Activated CD8-positive, alpha-beta memory T cell treated with anti-CD3 and anti-CD28 coated beads for 36 hours (primary cell): ENCODE data around the gene RNF214. TPM values are rescaled to one million over a fixed set of nuclear protein-coding genes. Genes with fewer than 3 reads are reported as not detected.
"Not testable (repeated sequence)": the region's sequence is repeated elsewhere in the genome, so short reads cannot be mapped to it uniquely, and the experiment has no call there.

Experiments
- CTCF ChIA-PET: fragments of 350-600 bp; sonication (Branson Sonifier 250); formaldehyde crosslinking; loops from one replicate; lab custom pipeline; 2021; ENCODE audit warnings: antibody characterized with exemption; lab: Charles Lee
- POLR2A ChIA-PET: fragments of 350-600 bp; sonication (Branson Sonifier 250); formaldehyde crosslinking; loops from one replicate; lab custom pipeline; 2021; ENCODE audit warnings: antibody characterized with exemption; lab: Charles Lee
- total RNA-seq, 2 experiments: library from RNA; stranded (reverse); gene quantifications; one replicate each; pipeline ENCODE4 v1.2.3, GENCODE V29; 2021

The RNF214 gene
- 10 to 100 TPM; 19.7 to 22.9 TPM for total RNA-seq

GRCh38 chr11:117232092-117232878 lies at the start of gene RNF214:
RNF214 (plus strand) TSS chr11:117232671; CDS start chr11:117234273, 1,602 bp downstream.
- ChIA-PET CTCF (interaction anchor here (1.1 to 2.1 kb wide), 4 partner anchors 51 to 384 kb away, joined by 3 to 8 read pairs (median 4); partner anchors contain the start of genes CEP164 and PAFAH1B2), POLR2A (interaction anchor here (2.5 to 2.8 kb wide), 2 partner anchors 88 to 96 kb away, joined by 10 to 16 read pairs; partner anchors contain the start of genes CEP164 and PAFAH1B2)

- CTCF ChIA-PET: interaction anchor here (0.7 kb wide), 1 partner anchor 60 kb away, joined by 3 read pairs; no protein-coding TSS in a partner anchor
- POLR2A ChIA-PET: not testable (repeated sequence)
Observed at GRCh38 chr11:117183178-117183577, 49.3 kb upstream of the RNF214 start.

GRCh38 chr11:117183724-117184349 lies 48.6 kb upstream of the RNF214 start:
- CTCF ChIA-PET: interaction anchor here (0.7 kb wide), 1 partner anchor 61 kb away, joined by 3 read pairs; no protein-coding TSS in a partner anchor

GRCh38 chr11:117185736-117186430 lies 46.6 kb upstream of the RNF214 start:
- ChIA-PET POLR2A (interaction anchor here (0.6 to 0.7 kb wide), 2 partner anchors 443 to 863 kb away, joined by 3 to 6 read pairs; no protein-coding TSS in a partner anchor), CTCF (interaction anchor here (0.7 kb wide), 1 partner anchor 58 kb away, joined by 3 read pairs; no protein-coding TSS in a partner anchor)

More at GRCh38 chr11:117183724-117184349, 48.6 kb upstream of the RNF214 start:
- POLR2A ChIA-PET: no interaction called here

- ChIA-PET CTCF (no interaction called here), POLR2A (interaction anchor here (0.6 to 0.7 kb wide), 2 partner anchors 443 to 862 kb away, joined by 3 to 6 read pairs; no protein-coding TSS in a partner anchor)
Observed at GRCh38 chr11:117186431-117186761, 46.1 kb upstream of the RNF214 start.

GRCh38 chr11:117187007-117187406 lies 45.5 kb upstream of the RNF214 start:
- CTCF ChIA-PET: no interaction called here
- POLR2A ChIA-PET: no interaction called here

GRCh38 chr11:117187428-117187798 lies 45.1 kb upstream of the RNF214 start:
- POLR2A ChIA-PET: no interaction called here
- CTCF ChIA-PET: no interaction called here

GRCh38 chr11:117187799-117188481 lies 44.5 kb upstream of the RNF214 start:
- ChIA-PET POLR2A (no interaction called here), CTCF (no interaction called here)

GRCh38 chr11:117188620-117189081 lies 43.8 kb upstream of the RNF214 start:
- POLR2A ChIA-PET: no interaction called here
- CTCF ChIA-PET: no interaction called here

- CTCF ChIA-PET: no interaction called here
- POLR2A ChIA-PET: no interaction called here
Observed at GRCh38 chr11:117189191-117189940, 43.1 kb upstream of the RNF214 start.

- POLR2A ChIA-PET: no interaction called here
- CTCF ChIA-PET: no interaction called here
Observed at GRCh38 chr11:117189941-117190544, 42.4 kb upstream of the RNF214 start.

- ChIA-PET CTCF (no interaction called here), POLR2A (no interaction called here)
Observed at GRCh38 chr11:117191680-117192400, 40.6 kb upstream of the RNF214 start.

GRCh38 chr11:117192401-117192875 lies 40.0 kb upstream of the RNF214 start:
- ChIA-PET POLR2A (interaction anchor here (0.6 kb wide), 1 partner anchor 100 kb away, joined by 7 read pairs; no protein-coding TSS in a partner anchor), CTCF (no interaction called here)

GRCh38 chr11:117193130-117194020 lies 39.1 kb upstream of the RNF214 start:
- POLR2A ChIA-PET: interaction anchor here (0.6 kb wide), 1 partner anchor 27 kb away, joined by 3 read pairs; no protein-coding TSS in a partner anchor
- CTCF ChIA-PET: no interaction called here

GRCh38 chr11:117194267-117194666 lies 38.2 kb upstream of the RNF214 start:
- ChIA-PET POLR2A (no interaction called here), CTCF (no interaction called here)

GRCh38 chr11:117195258-117195657 lies 37.2 kb upstream of the RNF214 start:
- ChIA-PET POLR2A (no interaction called here), CTCF (interaction anchor here (0.7 kb wide), 1 partner anchor 622 kb away, joined by 3 read pairs; no protein-coding TSS in a partner anchor)
